ENCODE measurements around the gene SLC25A33. TPM values are rescaled to one million over a fixed set of nuclear protein-coding genes. Genes with fewer than 3 reads are reported as not detected.

SLC25A33 gene
- total and polyA plus RNA-seq, 2 of the 8 experiments (the other 6 are each of a cell fraction or from before 2014, with no cell fraction given), result 7.8 to 12.8 TPM

DNA sequence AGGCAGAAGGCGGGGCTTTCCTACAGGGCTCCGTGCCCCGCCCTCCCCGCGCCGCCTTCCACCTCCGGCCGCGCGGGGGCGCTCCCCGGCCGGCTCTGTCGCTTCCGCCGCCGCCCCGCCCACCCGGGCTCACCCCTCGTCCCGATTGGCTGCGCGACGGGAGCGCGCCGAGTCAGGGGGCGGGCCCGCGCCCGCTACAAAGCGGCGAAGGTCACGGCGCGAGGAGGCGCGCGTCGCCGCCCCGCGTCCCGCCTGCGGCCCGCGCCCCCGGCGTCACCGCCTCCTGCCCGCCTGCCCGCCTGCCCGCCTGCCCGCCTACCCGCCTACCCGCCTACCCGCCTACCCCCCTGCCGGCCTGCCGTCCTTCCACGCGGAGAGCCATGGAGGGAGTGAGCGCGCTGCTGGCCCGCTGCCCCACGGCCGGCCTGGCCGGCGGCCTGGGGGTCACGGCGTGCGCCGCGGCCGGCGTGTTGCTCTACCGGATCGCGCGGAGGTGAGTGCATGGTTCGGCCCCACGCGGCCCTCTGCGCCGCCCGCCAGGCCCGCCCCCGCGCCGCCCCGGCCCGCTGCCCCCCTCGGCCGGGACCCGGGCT lies 49.4 kb downstream of the SLC25A33 start, which contains the start of gene TMEM201 (continued):
- TF ChIP-seq RXRA (IDR thresholded peaks at IDR 0.05; ENCODE audit: insufficient read depth, low read depth, low read length) (no peak), SAP30 (IDR thresholded peaks at IDR 0.05; ENCODE audit: insufficient read depth, insufficient replicate concordance, low read length) (no peak), CREB1 (IDR thresholded peaks at IDR 0.05) (no peak), POLR2AphosphoS5 (IDR thresholded peaks at IDR 0.05; ENCODE audit: low read depth, low read length) (no peak), SRF (IDR thresholded peaks at IDR 0.05; ENCODE audit: low read depth, low read length) (no peak), CEBPB (IDR thresholded peaks at IDR 0.05; ENCODE audit: low read depth, low read length) (no peak), SIX5 (IDR thresholded peaks at IDR 0.05; ENCODE audit: low read depth, low read length) (no peak), BACH1 (IDR thresholded peaks at IDR 0.05; ENCODE audit: low read length) (no peak), EZH2 (IDR thresholded peaks at IDR 0.05; ENCODE audit: low read depth, low read length, severe bottlenecking) (no peak), PHF8 (conservative IDR thresholded peaks at IDR 0.05; ENCODE audit: low read depth, low read length) (peak; percentile 57; the same call in 1 of the 2 replicates), GTF2F1 (IDR thresholded peaks at IDR 0.05; ENCODE audit: borderline replicate concordance, low read depth, low read length) (no peak), SP1 (IDR thresholded peaks at IDR 0.05; ENCODE audit: low read depth, low read length) (no peak), JUND (IDR thresholded peaks at IDR 0.05; ENCODE audit: low read length) (no peak)
- TF ChIP-seq, protein P1, sequence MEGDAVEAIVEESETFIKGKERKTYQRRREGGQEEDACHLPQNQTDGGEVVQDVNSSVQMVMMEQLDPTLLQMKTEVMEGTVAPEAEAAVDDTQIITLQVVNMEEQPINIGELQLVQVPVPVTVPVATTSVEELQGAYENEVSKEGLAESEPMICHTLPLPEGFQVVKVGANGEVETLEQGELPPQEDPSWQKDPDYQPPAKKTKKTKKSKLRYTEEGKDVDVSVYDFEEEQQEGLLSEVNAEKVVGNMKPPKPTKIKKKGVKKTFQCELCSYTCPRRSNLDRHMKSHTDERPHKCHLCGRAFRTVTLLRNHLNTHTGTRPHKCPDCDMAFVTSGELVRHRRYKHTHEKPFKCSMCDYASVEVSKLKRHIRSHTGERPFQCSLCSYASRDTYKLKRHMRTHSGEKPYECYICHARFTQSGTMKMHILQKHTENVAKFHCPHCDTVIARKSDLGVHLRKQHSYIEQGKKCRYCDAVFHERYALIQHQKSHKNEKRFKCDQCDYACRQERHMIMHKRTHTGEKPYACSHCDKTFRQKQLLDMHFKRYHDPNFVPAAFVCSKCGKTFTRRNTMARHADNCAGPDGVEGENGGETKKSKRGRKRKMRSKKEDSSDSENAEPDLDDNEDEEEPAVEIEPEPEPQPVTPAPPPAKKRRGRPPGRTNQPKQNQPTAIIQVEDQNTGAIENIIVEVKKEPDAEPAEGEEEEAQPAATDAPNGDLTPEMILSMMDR (IDR thresholded peaks at IDR 0.05; ENCODE audit: control extremely low read depth in 1 of 3, insufficient read depth in 1 of 3, low read depth in 1 of 3, low read length in 3 of 3), result peak in 2 of 3 experiments; percentile 61 to 74; a peak in 3 of 4 replicates
- TF ChIP-seq, protein P2, sequence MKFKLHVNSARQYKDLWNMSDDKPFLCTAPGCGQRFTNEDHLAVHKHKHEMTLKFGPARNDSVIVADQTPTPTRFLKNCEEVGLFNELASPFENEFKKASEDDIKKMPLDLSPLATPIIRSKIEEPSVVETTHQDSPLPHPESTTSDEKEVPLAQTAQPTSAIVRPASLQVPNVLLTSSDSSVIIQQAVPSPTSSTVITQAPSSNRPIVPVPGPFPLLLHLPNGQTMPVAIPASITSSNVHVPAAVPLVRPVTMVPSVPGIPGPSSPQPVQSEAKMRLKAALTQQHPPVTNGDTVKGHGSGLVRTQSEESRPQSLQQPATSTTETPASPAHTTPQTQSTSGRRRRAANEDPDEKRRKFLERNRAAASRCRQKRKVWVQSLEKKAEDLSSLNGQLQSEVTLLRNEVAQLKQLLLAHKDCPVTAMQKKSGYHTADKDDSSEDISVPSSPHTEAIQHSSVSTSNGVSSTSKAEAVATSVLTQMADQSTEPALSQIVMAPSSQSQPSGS (IDR thresholded peaks at IDR 0.05; ENCODE audit: low read length), result no peak
- TF ChIP-seq, protein P3, sequence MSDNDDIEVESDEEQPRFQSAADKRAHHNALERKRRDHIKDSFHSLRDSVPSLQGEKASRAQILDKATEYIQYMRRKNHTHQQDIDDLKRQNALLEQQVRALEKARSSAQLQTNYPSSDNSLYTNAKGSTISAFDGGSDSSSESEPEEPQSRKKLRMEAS (IDR thresholded peaks at IDR 0.05), result no peak

All from H1 (cell line).